ENCODE measurements around the gene LEFTY1.
A peak's percentile ranks its signal among the peaks of the same experiment; 100 is the strongest.

LEFTY1 gene

GRCh38 chr1:225883616-225884265 lies 5.2 kb downstream of the LEFTY1 start:
- TF ChIP-seq CTCF (conservative IDR thresholded peaks at IDR 0.05): no peak
- no peak overlapping the region for H3K27ac ChIP-seq

GRCh38 chr1:225882694-225883615 lies 6.0 kb downstream of the LEFTY1 start:
- TF ChIP-seq CTCF (conservative IDR thresholded peaks at IDR 0.05): no peak
- peak overlapping the region; percentile 77 for H3K27ac ChIP-seq

GRCh38 chr1:225881959-225882693 lies 6.8 kb downstream of the LEFTY1 start, which contains the start of gene TMEM63A:
TMEM63A (minus strand) TSS chr1:225882380; CDS start chr1:225877580, 4,800 bp downstream.
- TF ChIP-seq CTCF (conservative IDR thresholded peaks at IDR 0.05): peak; percentile 60
- peak within 1 kb of the TSS; percentile 77 for H3K27ac ChIP-seq

GRCh38 chr1:225881081-225881958 lies 7.6 kb downstream of the LEFTY1 start:
- peak overlapping the region; percentile 77; the same call in 1 of the 2 replicates for H3K27ac ChIP-seq
- no peak for TF ChIP-seq CTCF (conservative IDR thresholded peaks at IDR 0.05)

GRCh38 chr1:225880636-225881035 lies 8.3 kb downstream of the LEFTY1 start:
- no peak for TF ChIP-seq CTCF (conservative IDR thresholded peaks at IDR 0.05)
- no peak overlapping the region for H3K27ac ChIP-seq

- no peak overlapping the region for H3K27ac ChIP-seq
Observed at GRCh38 chr1:225880222-225880588, 8.7 kb downstream of the LEFTY1 start.

More at GRCh38 chr1:225880222-225880588, 8.7 kb downstream of the LEFTY1 start:
- TF ChIP-seq CTCF (conservative IDR thresholded peaks at IDR 0.05): no peak

Data from VCaP (cell line).